ENCODE measurements around the gene CNN2.

- TF ChIP-seq CTCF (conservative IDR thresholded peaks at IDR 0.05; ENCODE audit: low read depth, low read length) (no peak), EZH2 (IDR thresholded peaks at IDR 0.05; ENCODE audit: low read length, unreplicated experiment) (no peak)
Observed at GRCh38 chr19:1046117-1046626, 19.8 kb downstream of the CNN2 start.
